Fibroblast of villous mesenchyme (primary cell): ENCODE data around the gene GPR37. TPM values are rescaled to one million over a fixed set of nuclear protein-coding genes. Genes with fewer than 3 reads are reported as not detected.

ENCODE experiments used
- DNase-seq: peaks from one replicate; pipeline ENCODE4 v3.0.0-alpha.2; 2010; ENCODE audit warnings: low read depth
- H3K4me3 ChIP-seq: 2 replicates; pipeline ENCODE4 v1.5.1; 2011; ENCODE audit warnings: low read depth, mild to moderate bottlenecking, low read length
- CTCF ChIP-seq: IDR thresholded peaks from 2 replicates; pipeline ENCODE4 v1.5.1; 2012; ENCODE audit warnings: low read depth, mild to moderate bottlenecking, low read length; ENCODE audit not compliant: insufficient read depth
- total RNA-seq: library from RNA; depleted of rRNA; stranded (reverse); fragments of >200 nt; gene quantifications from 2 replicates; pipeline ENCODE4 v1.2.3, GENCODE V29; 2012

The GPR37 gene
- total RNA-seq, 1 donor: 5.6 TPM

- TF ChIP-seq CTCF: no peak
- DNase-seq: no peak
- no peak overlapping the region for H3K4me3 ChIP-seq
Observed at GRCh38 chr7:124780608-124781007, 15.0 kb upstream of the GPR37 start.

- no peak for DNase-seq
- H3K4me3 ChIP-seq: no peak overlapping the region
- TF ChIP-seq CTCF: no peak
Observed at GRCh38 chr7:124780056-124780455, 14.5 kb upstream of the GPR37 start.

DNA sequence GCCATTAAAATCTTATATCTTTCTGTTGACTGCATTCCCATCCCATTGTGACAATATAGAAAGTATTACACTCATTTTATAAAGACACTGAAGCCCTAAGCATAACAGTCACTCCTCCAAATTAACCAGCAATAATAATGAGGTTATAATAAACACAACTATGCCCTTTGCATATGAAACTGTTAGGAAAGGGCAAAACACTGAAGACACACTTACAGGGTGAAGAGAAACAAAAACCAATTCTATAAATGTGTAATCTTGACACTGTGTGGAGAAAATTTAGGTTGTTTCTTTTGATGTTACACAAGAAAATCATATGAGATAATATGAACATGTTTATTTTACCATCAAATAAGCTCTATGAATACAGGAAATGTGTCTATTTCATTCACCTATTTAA is 14.0 kb upstream of the GPR37 start:
- DNase-seq: no peak
- TF ChIP-seq CTCF: no peak
- no peak overlapping the region for H3K4me3 ChIP-seq

GRCh38 chr7:124779194-124779593 is 13.6 kb upstream of the GPR37 start:
- no peak for DNase-seq
- no peak for TF ChIP-seq CTCF
- no peak overlapping the region for H3K4me3 ChIP-seq

DNA sequence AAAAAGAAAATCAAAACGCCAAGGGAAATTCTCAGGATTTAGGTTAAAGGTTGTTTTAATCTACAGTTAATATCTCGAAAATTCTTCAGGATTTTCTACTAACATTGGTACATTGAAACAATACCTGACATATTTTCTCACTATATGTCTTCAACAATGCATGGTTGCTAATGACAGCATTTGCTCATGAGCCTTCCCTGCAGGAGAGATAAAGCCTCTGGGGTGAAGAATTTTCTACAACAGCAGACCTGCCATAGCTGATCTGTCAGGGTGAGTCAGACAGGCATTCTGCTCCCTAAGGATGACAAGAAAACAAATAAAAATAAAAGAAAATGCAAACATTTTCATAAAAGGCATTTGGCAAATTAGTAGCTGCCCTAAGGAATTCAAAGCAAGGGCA is 11.7 kb upstream of the GPR37 start:
- H3K4me3 ChIP-seq: no peak overlapping the region
- no peak for TF ChIP-seq CTCF
- DNase-seq: no peak

DNA sequence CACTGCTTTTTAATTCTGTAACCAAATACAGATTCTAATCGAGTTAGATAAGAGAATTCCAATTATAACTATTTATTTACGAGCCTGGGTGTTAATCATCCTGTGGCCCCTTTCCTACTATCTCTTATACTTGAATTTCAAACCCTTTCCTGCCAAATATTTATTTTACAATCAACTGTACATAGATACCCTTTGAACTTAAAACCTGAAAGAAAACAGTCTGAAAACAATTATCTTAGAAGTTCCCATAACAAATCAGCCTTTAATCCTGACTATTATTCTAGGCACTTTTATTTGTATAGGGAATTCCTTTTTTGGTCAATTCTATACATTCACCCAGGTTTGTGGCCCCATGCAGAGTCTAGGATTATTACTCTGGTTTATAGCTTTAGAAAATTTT is 10.6 kb upstream of the GPR37 start:
- TF ChIP-seq CTCF: no peak
- no peak overlapping the region for H3K4me3 ChIP-seq
- no peak for DNase-seq

GRCh38 chr7:124775422-124775821 is 9.8 kb upstream of the GPR37 start:
- DNase-seq: no peak
- no peak overlapping the region for H3K4me3 ChIP-seq
- TF ChIP-seq CTCF: no peak
